ENCODE data around the gene CYP24A1.

DNA sequence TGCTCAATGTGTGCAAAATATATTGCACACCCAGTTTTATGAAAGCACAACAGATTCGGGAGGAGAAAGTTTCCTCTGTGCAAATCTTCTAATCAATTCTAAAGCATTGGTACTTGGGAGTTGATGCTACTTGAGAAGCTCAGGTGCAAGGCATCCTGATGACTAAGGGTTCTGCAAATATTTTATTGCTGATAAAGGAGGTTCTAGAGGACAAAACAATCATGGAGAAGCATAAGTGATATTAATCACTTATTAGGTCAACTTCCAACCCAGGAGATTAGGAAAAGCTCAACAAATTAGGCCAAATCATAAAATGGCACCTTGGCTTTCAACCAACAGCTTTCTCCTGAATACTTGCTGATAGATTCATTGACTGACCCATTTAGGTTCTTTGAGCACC lies 27.1 kb downstream of the CYP24A1 start:
- TF ChIP-seq, protein P1, sequence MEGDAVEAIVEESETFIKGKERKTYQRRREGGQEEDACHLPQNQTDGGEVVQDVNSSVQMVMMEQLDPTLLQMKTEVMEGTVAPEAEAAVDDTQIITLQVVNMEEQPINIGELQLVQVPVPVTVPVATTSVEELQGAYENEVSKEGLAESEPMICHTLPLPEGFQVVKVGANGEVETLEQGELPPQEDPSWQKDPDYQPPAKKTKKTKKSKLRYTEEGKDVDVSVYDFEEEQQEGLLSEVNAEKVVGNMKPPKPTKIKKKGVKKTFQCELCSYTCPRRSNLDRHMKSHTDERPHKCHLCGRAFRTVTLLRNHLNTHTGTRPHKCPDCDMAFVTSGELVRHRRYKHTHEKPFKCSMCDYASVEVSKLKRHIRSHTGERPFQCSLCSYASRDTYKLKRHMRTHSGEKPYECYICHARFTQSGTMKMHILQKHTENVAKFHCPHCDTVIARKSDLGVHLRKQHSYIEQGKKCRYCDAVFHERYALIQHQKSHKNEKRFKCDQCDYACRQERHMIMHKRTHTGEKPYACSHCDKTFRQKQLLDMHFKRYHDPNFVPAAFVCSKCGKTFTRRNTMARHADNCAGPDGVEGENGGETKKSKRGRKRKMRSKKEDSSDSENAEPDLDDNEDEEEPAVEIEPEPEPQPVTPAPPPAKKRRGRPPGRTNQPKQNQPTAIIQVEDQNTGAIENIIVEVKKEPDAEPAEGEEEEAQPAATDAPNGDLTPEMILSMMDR (IDR thresholded peaks at IDR 0.05) = no peak
- no peak for TF ChIP-seq POLR2A (IDR thresholded peaks at IDR 0.05)

All from heart left ventricle (tissue), 13 donors.